Memory B cell (primary cell): ENCODE data around the gene DHODH.

Source experiments
- ATAC-seq: fragments of 150-1000 bp; cut with Tn5 transposase; 2 replicates; pipeline ENCODE4 v1.10.0; 2021; ENCODE audit warnings: low read depth, mild to moderate bottlenecking, moderate library complexity
- DNase-seq, 2 donors: peaks; one replicate each; pipeline ENCODE4 v3.0.0; 2022; ENCODE audit warnings: low spot score in 2 of 2
- H3K27ac Mint-ChIP-seq: one replicate; pipeline ENCODE4 v1.8.0; 2022; ENCODE audit warnings: mild to moderate bottlenecking, moderate library complexity, mixed read lengths
- H3K27me3 Mint-ChIP-seq: one replicate; pipeline ENCODE4 v1.8.0; 2022; ENCODE audit warnings: mixed read lengths
- H3K36me3 Mint-ChIP-seq: one replicate; pipeline ENCODE4 v1.8.0; 2022; ENCODE audit warnings: mild to moderate bottlenecking, mixed read lengths
- H3K4me1 Mint-ChIP-seq: one replicate; pipeline ENCODE4 v1.8.0; 2022; ENCODE audit warnings: mixed read lengths
- H3K4me3 Mint-ChIP-seq: one replicate; pipeline ENCODE4 v1.8.0; 2022; ENCODE audit warnings: mild to moderate bottlenecking, moderate library complexity, mixed read lengths
- H3K9me3 Mint-ChIP-seq: one replicate; pipeline ENCODE4 v1.8.0; 2022; ENCODE audit warnings: mixed read lengths

The DHODH gene

GRCh38 chr16:72008424-72009216, at the start of gene DHODH:
TSS of gene DHODH (plus strand) at chr16:72008744. CDS start at chr16:72008765, 21 bp downstream.
- Mint-ChIP-seq H3K27ac (peak within 1 kb of the TSS; percentile 97), H3K27me3 (peaks cover 3% of the 10 kb centered on the region), H3K9me3 (no peaks in the 10 kb centered on the region), H3K36me3 (peaks cover 2% of the 10 kb centered on the region), H3K4me3 (peak within 1 kb of the TSS; percentile 96), H3K4me1 (peaks cover 9% of the 10 kb centered on the region)
- peak; percentile 90 for ATAC-seq
- peak; percentile 92 to 98 for DNase-seq

DNA sequence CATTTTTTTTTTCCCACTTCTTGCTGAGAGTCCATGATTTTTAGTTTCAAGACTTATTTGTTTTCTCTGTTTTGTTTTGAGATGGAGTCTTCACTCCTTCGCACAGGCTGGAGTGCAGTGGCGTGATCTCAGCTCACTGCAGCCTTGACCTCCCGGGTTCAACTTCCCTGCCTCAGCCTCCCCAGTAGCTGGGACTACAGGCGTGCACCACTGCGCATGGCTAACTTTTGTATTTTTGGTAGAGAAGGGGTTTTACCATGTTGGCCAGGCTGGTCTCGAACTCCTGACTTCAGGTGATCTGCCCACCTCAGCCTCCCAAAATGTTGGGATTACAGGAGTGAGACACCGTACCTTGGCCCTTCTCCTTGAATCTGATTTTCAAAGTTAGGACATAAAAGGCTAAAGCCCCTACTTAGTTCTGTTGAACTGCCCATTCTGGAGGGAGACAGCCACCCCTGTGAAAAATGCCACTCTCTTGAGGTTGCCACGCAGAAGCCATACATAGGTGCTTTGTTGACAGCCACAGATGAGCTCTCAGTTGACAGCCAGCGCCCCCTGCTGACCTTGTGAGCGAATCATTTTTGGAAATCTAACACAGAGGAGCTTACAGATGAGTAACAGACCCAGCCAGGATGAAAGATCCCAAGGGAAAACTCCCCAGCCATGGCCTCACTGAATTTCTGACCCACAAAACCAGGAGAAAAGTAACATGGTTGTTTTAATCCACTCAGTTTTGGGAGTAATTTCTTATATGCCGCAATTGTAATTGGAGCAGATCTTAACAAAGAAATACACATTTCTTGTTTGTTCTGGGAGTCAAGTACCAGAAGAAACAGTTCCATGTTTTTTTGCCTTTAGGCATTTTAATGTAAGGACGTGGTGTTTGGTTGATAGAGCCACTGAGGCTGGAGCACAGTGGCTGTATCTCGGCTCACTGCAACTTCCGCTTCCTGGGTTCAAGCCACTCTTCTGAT, 47.2 kb upstream of the DHODH start:
- DNase-seq (peak; percentile 74 to 77), ATAC-seq (peak; percentile 90)
- H3K27ac Mint-ChIP-seq: no peak overlapping the region
- H3K36me3 Mint-ChIP-seq: no peaks in the 10 kb centered on the region
- H3K4me1 Mint-ChIP-seq: peaks cover 23% of the 10 kb centered on the region
- peaks cover 2% of the 10 kb centered on the region for H3K27me3 Mint-ChIP-seq
- H3K9me3 Mint-ChIP-seq: no peaks in the 10 kb centered on the region
- H3K4me3 Mint-ChIP-seq: no peak overlapping the region

GRCh38 chr16:71963125-71963875, 45.2 kb upstream of the DHODH start:
- no peaks in the 10 kb centered on the region for H3K9me3 Mint-ChIP-seq

DNA sequence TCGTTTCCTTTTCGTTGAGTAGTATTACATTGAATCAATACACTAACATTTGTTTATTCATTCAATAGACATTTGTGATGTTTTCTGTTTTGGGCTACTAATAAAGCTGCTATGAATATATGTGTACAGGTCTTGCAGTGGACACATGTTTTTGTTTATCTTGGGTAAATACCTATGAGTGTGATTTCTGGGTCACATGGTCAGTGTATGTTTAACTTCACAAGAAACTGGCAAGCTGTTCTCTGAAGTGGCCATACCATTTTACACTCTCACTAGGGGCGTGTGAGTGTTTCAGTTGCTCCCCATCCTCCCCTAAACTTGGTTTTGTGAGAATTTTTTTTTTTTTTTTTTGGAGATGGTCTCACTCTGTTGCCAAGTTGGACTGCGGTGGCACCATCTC, 43.3 kb upstream of the DHODH start:
- DNase-seq (no peak), ATAC-seq (no peak)
- H3K27ac Mint-ChIP-seq: no peak overlapping the region
- no peaks in the 10 kb centered on the region for H3K36me3 Mint-ChIP-seq
- no peaks in the 10 kb centered on the region for H3K9me3 Mint-ChIP-seq
- H3K4me1 Mint-ChIP-seq: peaks cover 12% of the 10 kb centered on the region
- no peak overlapping the region for H3K4me3 Mint-ChIP-seq
- H3K27me3 Mint-ChIP-seq: peaks cover 3% of the 10 kb centered on the region

More at GRCh38 chr16:71963125-71963875, 45.2 kb upstream of the DHODH start:
- Mint-ChIP-seq H3K27me3 (peaks cover 4% of the 10 kb centered on the region), H3K36me3 (no peaks in the 10 kb centered on the region), H3K4me3 (no peak overlapping the region), H3K4me1 (peaks cover 18% of the 10 kb centered on the region), H3K27ac (no peak overlapping the region)
- ATAC-seq: peak; percentile 42
- no peak for DNase-seq

- DNase-seq (no peak), ATAC-seq (no peak)
- Mint-ChIP-seq H3K27ac (no peak overlapping the region), H3K9me3 (no peaks in the 10 kb centered on the region), H3K4me1 (peaks cover 8% of the 10 kb centered on the region), H3K27me3 (peaks cover 4% of the 10 kb centered on the region), H3K36me3 (no peaks in the 10 kb centered on the region), H3K4me3 (no peak overlapping the region)
Observed at GRCh38 chr16:71966932-71967331, 41.6 kb upstream of the DHODH start.

GRCh38 chr16:71969353-71969752, 39.2 kb upstream of the DHODH start:
- Mint-ChIP-seq H3K27ac (no peak overlapping the region), H3K36me3 (no peaks in the 10 kb centered on the region), H3K9me3 (no peaks in the 10 kb centered on the region), H3K4me1 (no peaks in the 10 kb centered on the region), H3K4me3 (no peak overlapping the region), H3K27me3 (peaks cover 4% of the 10 kb centered on the region)
- no peak for ATAC-seq
- no peak for DNase-seq

DNA sequence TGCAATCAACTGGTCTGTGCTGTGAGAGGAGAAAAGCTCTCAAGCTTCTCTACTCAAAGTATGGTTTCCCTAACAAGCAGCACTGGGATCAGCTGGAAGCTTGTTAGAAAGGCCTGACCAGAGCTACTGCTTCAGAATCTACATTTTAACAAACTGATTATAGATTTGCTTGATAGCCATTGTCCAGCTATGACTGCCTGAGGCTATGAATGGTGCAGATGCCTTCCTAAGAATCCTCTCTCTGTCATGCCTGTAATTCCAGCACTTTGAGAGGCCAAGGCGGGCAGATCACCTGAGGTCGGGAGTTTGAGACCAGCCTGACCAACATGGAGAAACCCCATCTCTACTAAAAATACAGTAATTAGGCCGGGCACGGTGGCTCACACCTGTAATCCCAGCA, 37.0 kb upstream of the DHODH start:
- Mint-ChIP-seq H3K36me3 (no peaks in the 10 kb centered on the region), H3K4me3 (no peak overlapping the region), H3K27ac (no peak overlapping the region), H3K27me3 (peaks cover 4% of the 10 kb centered on the region), H3K9me3 (no peaks in the 10 kb centered on the region), H3K4me1 (no peaks in the 10 kb centered on the region)
- ATAC-seq: no peak
- DNase-seq: no peak

DNA sequence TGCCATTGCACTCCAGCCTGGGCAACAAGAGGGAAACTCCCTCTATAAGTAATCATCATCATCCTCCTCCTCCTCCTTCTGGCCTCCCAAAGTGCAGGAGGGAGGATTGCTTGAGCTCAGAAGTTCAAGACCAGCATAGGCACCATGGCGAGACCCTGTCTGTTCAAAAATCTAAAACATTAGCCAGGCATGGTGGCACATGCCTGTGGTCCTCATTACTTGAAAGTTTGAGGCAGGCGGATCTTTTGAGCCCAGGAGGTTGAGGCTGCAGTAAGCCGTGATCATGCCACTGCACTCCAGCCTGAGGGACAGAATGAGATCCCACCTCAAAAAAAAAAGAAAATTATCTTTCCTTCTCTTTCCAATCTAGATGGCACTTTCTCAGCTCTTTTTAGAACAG, 36.2 kb upstream of the DHODH start:
- Mint-ChIP-seq H3K9me3 (no peaks in the 10 kb centered on the region), H3K27me3 (peaks cover 1% of the 10 kb centered on the region), H3K27ac (no peak overlapping the region), H3K4me3 (no peak overlapping the region), H3K36me3 (no peaks in the 10 kb centered on the region), H3K4me1 (no peaks in the 10 kb centered on the region)
- no peak for ATAC-seq
- DNase-seq: no peak

DNA sequence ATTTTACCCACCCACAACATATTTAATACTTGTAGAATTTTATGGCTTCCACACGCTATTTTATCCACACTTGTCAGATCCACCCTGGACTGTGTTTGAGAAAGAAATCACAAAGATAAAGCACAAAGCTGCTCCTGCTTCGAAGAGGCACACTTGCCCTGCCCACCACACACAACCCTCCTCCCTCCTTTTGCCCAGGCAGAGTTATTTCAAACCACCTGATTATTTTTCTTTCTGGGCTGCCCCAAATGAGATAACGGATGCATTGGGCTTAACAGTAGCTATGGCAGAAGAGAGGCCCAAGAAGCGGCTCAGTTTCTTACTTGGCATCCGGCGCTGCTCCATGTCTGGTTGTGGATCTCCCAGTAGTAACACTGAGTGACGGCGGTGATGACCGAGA, 35.5 kb upstream of the DHODH start:
- H3K9me3 Mint-ChIP-seq: no peaks in the 10 kb centered on the region
- no peak overlapping the region for H3K4me3 Mint-ChIP-seq
- no peaks in the 10 kb centered on the region for H3K4me1 Mint-ChIP-seq
- no peak for DNase-seq
- H3K27ac Mint-ChIP-seq: no peak overlapping the region
- peaks cover 1% of the 10 kb centered on the region for H3K27me3 Mint-ChIP-seq
- H3K36me3 Mint-ChIP-seq: no peaks in the 10 kb centered on the region
- ATAC-seq: no peak

DNA sequence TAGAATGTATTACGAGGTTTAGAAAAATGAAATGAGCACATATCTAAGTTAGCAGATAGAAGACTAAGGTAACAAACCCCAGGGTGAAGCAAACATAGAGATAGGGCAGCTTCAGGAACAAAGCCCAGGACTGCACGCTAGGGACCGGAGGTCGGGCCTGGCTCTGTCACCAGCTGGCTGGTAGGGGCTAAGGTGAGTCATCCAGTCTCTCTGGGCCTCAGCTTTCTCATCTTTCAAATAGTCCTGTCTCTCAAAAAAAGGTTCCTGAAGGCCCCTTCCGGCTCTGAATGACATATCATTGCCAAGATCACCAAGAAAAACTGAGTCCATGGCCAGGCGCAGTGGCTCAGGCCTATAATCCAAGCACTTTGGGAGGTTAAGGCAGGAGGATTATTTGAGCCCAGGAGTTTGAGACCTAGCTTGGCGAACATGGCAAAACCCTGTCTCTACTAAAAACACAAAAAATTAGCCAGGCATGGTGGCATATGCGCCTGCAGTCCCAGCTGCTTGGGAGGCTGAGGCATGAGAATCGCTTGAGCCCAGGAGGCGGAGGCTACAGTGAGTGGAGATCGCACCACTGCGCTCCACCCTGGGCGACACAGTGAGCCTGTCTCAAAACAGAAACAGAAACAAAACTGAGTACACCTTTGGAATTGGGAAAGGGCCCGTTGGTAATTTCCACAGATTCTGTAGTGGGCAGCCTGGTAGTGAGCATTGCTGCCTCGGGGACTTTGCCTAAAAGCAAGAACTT, 34.3 kb upstream of the DHODH start:
- H3K9me3 Mint-ChIP-seq: no peaks in the 10 kb centered on the region
- no peak overlapping the region for H3K4me3 Mint-ChIP-seq
- no peak overlapping the region for H3K27ac Mint-ChIP-seq
- peaks cover 1% of the 10 kb centered on the region for H3K27me3 Mint-ChIP-seq
- H3K4me1 Mint-ChIP-seq: no peaks in the 10 kb centered on the region
- H3K36me3 Mint-ChIP-seq: no peaks in the 10 kb centered on the region
- ATAC-seq (no peak), DNase-seq (no peak)

DNA sequence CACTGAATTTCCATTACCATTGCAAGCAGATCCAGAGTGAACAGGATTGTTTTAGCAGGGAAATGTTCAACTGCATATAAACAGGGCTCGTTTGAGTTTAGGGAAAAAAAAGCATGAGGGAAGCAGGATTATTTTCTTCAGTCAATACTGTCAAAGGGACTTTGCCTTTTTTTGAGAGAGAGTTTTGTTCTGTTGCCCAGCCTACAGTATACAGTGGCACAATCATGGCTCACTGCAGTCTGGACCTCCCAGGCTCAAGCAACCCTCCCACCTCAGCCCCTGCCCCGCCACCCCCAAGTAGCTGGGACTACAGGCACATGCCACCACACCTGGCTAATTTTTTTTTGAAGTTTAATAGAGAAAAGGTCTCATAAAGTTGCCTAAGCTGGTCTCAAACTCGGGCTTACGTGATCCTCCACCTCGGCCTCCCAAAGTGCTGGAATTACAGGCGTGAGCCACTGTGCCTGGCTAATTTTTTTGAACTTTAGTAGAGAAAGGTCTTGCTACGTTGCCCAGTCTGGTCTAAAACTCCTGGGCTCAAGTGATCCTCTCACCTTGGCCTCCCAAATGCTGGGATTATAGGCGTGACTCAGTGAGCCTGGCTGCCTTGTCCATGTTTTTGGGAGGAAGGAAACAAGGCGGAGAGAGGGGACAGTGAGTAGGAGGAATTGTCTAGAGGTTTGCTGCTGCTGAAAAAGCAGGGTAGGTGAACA, 23.1 kb upstream of the DHODH start:
- no peaks in the 10 kb centered on the region for H3K9me3 Mint-ChIP-seq
- DNase-seq (no peak), ATAC-seq (no peak)
- peaks cover 2% of the 10 kb centered on the region for H3K4me1 Mint-ChIP-seq
- no peaks in the 10 kb centered on the region for H3K36me3 Mint-ChIP-seq
- no peak overlapping the region for H3K27ac Mint-ChIP-seq
- H3K4me3 Mint-ChIP-seq: no peak overlapping the region
- H3K27me3 Mint-ChIP-seq: peaks cover 15% of the 10 kb centered on the region

DNA sequence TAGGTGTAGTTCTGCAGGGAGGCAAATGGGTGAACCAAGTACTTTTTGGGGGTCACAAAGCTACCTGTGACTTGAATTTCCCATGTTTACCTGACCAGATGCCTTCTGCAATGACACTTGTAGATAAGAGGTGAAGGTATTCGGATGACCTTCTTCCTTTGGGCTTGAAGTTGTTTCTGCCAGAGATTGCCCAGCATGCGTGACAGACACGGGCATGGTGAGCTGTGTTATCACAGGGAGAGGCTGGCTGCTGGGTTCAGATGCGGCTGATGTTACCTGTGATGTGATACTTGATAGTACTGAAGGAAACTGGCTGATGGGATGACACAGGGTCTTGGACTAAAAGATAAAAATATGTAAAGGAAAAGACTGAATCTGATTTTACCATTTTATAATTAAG, 22.4 kb upstream of the DHODH start:
- Mint-ChIP-seq H3K36me3 (no peaks in the 10 kb centered on the region), H3K27ac (no peak overlapping the region), H3K27me3 (peaks cover 13% of the 10 kb centered on the region), H3K9me3 (no peaks in the 10 kb centered on the region), H3K4me1 (peaks cover 2% of the 10 kb centered on the region), H3K4me3 (no peak overlapping the region)
- no peak for DNase-seq
- no peak for ATAC-seq

GRCh38 chr16:71995038-71995437, 13.5 kb upstream of the DHODH start:
- Mint-ChIP-seq H3K4me1 (no peaks in the 10 kb centered on the region), H3K36me3 (peaks cover 2% of the 10 kb centered on the region), H3K9me3 (no peaks in the 10 kb centered on the region), H3K27me3 (peaks cover 14% of the 10 kb centered on the region), H3K4me3 (no peak overlapping the region), H3K27ac (no peak overlapping the region)
- no peak for DNase-seq
- no peak for ATAC-seq
